Natural killer cell (primary cell): ENCODE measurements around the gene CCDC87. TPM values are rescaled to one million over a fixed set of nuclear protein-coding genes. Genes with fewer than 3 reads are reported as not detected.

ENCODE experiments used
- ATAC-seq, 3 donors: fragments of 150-1000 bp in 2 of 3; fragments of 200-7000 bp in 1 of 3; cut with Tn5 transposase; 1 replicate in 1 of 3; 2 replicates in 2 of 3; pipeline ENCODE4 v1.10.0; 2021; ENCODE audit warnings: mild to moderate bottlenecking in 2 of 3, moderate library complexity in 2 of 3
- DNase-seq, 2 donors: peaks; one replicate each; pipeline versions ENCODE4 v3.0.0 to v3.0.0-alpha.2; 2013 to 2021; ENCODE audit warnings: mixed read lengths in 1 of 2
- H3K27ac ChIP-seq: one replicate; pipeline ENCODE4 v1.5.1; 2013; ENCODE audit warnings: mild to moderate bottlenecking, low read length
- H3K27me3 ChIP-seq: one replicate; pipeline ENCODE4 v1.6.1; 2013; ENCODE audit warnings: low read length; ENCODE audit not compliant: control insufficient read depth, insufficient read depth
- H3K36me3 ChIP-seq: one replicate; pipeline ENCODE4 v1.6.1; 2013; ENCODE audit warnings: low read length; ENCODE audit not compliant: control insufficient read depth, insufficient read depth
- H3K4me1 ChIP-seq: one replicate; pipeline ENCODE4 v1.6.1; 2013; ENCODE audit warnings: low read length; ENCODE audit not compliant: control insufficient read depth, insufficient read depth
- H3K4me3 ChIP-seq: one replicate; pipeline ENCODE4 v1.5.1; 2013; ENCODE audit warnings: low read length
- H3K9me3 ChIP-seq: one replicate; pipeline ENCODE4 v1.6.1; 2013; ENCODE audit warnings: low read length; ENCODE audit not compliant: control insufficient read depth, insufficient read depth
- H3K27ac Mint-ChIP-seq, 2 donors: one replicate each; pipeline ENCODE4 v1.8.0; 2022; ENCODE audit warnings: mild to moderate bottlenecking in 2 of 2, mixed read lengths in 2 of 2, moderate library complexity in 1 of 2
- H3K27me3 Mint-ChIP-seq, 2 donors: one replicate each; pipeline ENCODE4 v1.8.0; 2022; ENCODE audit warnings: low read depth in 2 of 2, mixed read lengths in 2 of 2
- H3K36me3 Mint-ChIP-seq: one replicate; pipeline ENCODE4 v1.8.0; 2022; ENCODE audit warnings: mixed read lengths
- H3K4me1 Mint-ChIP-seq, 2 donors: one replicate each; pipeline ENCODE4 v1.8.0; 2022; ENCODE audit warnings: mixed read lengths in 2 of 2
- H3K4me3 Mint-ChIP-seq: one replicate; pipeline ENCODE4 v1.8.0; 2022; ENCODE audit warnings: mild to moderate bottlenecking, moderate library complexity, mixed read lengths
- H3K9me3 Mint-ChIP-seq, 2 donors: one replicate each; pipeline ENCODE4 v1.8.0; 2022; ENCODE audit warnings: mixed read lengths in 2 of 2
- CTCF ChIP-seq: fragments of 200-600 bp; IDR thresholded peaks from one replicate; pipeline ENCODE4 v1.8.0; 2022; ENCODE audit warnings: antibody characterized with exemption
- WGBS: methylation state at CpG from one replicate; pipeline ENCODE4 v1.1.7; 2013; ENCODE audit warnings: missing lambda C conversion rate; ENCODE audit not compliant: insufficient coverage; 5-methylcytosine and 5-hydroxymethylcytosine counted together
- intact Hi-C: fragments of 100-400 bp; cut with micrococcal nuclease; formaldehyde crosslinking; loops from one replicate; pipeline ENCODE4 v1.14.2; 2022
- total RNA-seq, 4 donors: library from RNA; stranded (reverse); fragments of 120-200 nt in 1 of 4; gene quantifications; one replicate each; pipeline versions ENCODE4 v1.2.3 to v1.2.4, GENCODE V29; 2013 to 2022

CCDC87 gene
- total RNA-seq, 3 donors from 2014 or later (not counting 1 experiment from before 2014, with no cell fraction given), result 0.40 to 0.68 (median 0.49) TPM

- Histone ChIP-seq H3K4me1 (peaks cover 53% of the 10 kb centered on the region), H3K4me3 (peak overlapping the region; percentile 94), H3K27me3 (no peaks in the 10 kb centered on the region), H3K27ac (peak overlapping the region; percentile 95), H3K9me3 (no peaks in the 10 kb centered on the region), H3K36me3 (peaks cover 6% of the 10 kb centered on the region)
- Mint-ChIP-seq H3K36me3 (no peaks in the 10 kb centered on the region), H3K27me3 (no peaks in the 10 kb centered on the region), H3K9me3 (no peaks in the 10 kb centered on the region), H3K4me1 (peaks cover 53 to 54% of the 10 kb centered on the region in 2 donors), H3K4me3 (peak overlapping the region; percentile 99), H3K27ac (peak overlapping the region; percentile 99 to 100)
- DNase-seq (peak in 1 of 2 donors; percentile 75), ATAC-seq (peak in 1 of 3 donors; percentile 3)
- intact Hi-C loops, result no loop called here
- WGBS, result under 1% methylated on average over 38 of the region's 38 CpGs
- no peak for TF ChIP-seq CTCF
These were observed 24.4 kb upstream of the CCDC87 start for GRCh38 chr11:66617155-66617834.

- under 1% methylated on average over 90 of the region's 90 CpGs for WGBS
- peak; percentile 99 for DNase-seq
- intact Hi-C loops, result loop anchor here (1.0 kb wide), 4 partner anchors 22 to 70 kb away; partner anchors contain the start of genes ACTN3, CCDC87, CCS and RBM4
- Histone ChIP-seq H3K36me3 (peaks cover 6% of the 10 kb centered on the region), H3K4me1 (peaks cover 47% of the 10 kb centered on the region), H3K27me3 (no peaks in the 10 kb centered on the region), H3K4me3 (peak within 1 kb of the TSS; percentile 94), H3K27ac (peak within 1 kb of the TSS; percentile 95), H3K9me3 (no peaks in the 10 kb centered on the region)
- H3K4me1 Mint-ChIP-seq, result peaks cover 45 to 46% of the 10 kb centered on the region in 2 donors
- TF ChIP-seq CTCF, result no peak
- peak; percentile 79 to 94 (median 86) for ATAC-seq
- no peaks in the 10 kb centered on the region for H3K9me3 Mint-ChIP-seq
- no peaks in the 10 kb centered on the region for H3K36me3 Mint-ChIP-seq
- no peaks in the 10 kb centered on the region for H3K27me3 Mint-ChIP-seq
- H3K4me3 Mint-ChIP-seq, result peak within 1 kb of the TSS; percentile 99
- H3K27ac Mint-ChIP-seq, result peak within 1 kb of the TSS; percentile 99 to 100
These were observed 23.7 kb upstream of the CCDC87 start, which contains the start of gene RBM14 for GRCh38 chr11:66616379-66617154. TSS of gene RBM14 (plus strand) at chr11:66616630. CDS start at chr11:66616721, 91 bp downstream.

- H3K9me3 ChIP-seq, result no peaks in the 10 kb centered on the region
- no peak for TF ChIP-seq CTCF
- no peak overlapping the region for H3K27ac ChIP-seq
- H3K27ac Mint-ChIP-seq, result no peak overlapping the region
- 95% methylated on average over 13 of the region's 13 CpGs for WGBS
- H3K36me3 Mint-ChIP-seq, result no peaks in the 10 kb centered on the region
- DNase-seq (no peak), ATAC-seq (no peak)
- no peak overlapping the region for H3K4me3 Mint-ChIP-seq
- H3K4me1 ChIP-seq, result peaks cover 42% of the 10 kb centered on the region
- no peaks in the 10 kb centered on the region for H3K27me3 Mint-ChIP-seq
- intact Hi-C loops, result no loop called here
- H3K4me3 ChIP-seq, result no peak overlapping the region
- H3K9me3 Mint-ChIP-seq, result no peaks in the 10 kb centered on the region
- no peaks in the 10 kb centered on the region for H3K27me3 ChIP-seq
- peaks cover 38 to 44% of the 10 kb centered on the region in 2 donors for H3K4me1 Mint-ChIP-seq
- peaks cover 3% of the 10 kb centered on the region for H3K36me3 ChIP-seq
These were observed 21.2 kb upstream of the CCDC87 start for GRCh38 chr11:66614073-66614472.
